SK-N-SH treated with all-trans-retinoic acid at 6 μM for 48 hours (cell line): ENCODE data around the gene IRS1.

Experiments used
- ARNTL ChIP-seq: fragments of 450-650 bp; formaldehyde crosslinking; IDR thresholded peaks from 2 replicates; pipeline ENCODE4 v1.5.0; 2020; ENCODE audit warnings: low read depth, mild to moderate bottlenecking, moderate library complexity, borderline replicate concordance
- CSDC2 ChIP-seq: fragments of 250-450 bp; sonication (Bioruptor Pico); IDR thresholded peaks from 2 replicates; pipeline ENCODE4 v1.5.0; 2020; ENCODE audit warnings: mild to moderate bottlenecking, moderate library complexity
- GLIS3 ChIP-seq: fragments of 250-450 bp; sonication (Bioruptor Pico); IDR thresholded peaks from 2 replicates; pipeline ENCODE4 v1.5.0; 2020; ENCODE audit warnings: mild to moderate bottlenecking, moderate library complexity
- POU6F1 ChIP-seq: fragments of 250-450 bp; sonication (Bioruptor Pico); IDR thresholded peaks from 2 replicates; pipeline ENCODE4 v1.8.0; 2021; ENCODE audit warnings: low read depth, mild to moderate bottlenecking, moderate library complexity, borderline replicate concordance
- RARB ChIP-seq: fragments of 250-450 bp; sonication (Bioruptor Pico); IDR thresholded peaks from 2 replicates; pipeline ENCODE4 v1.8.0; 2021; ENCODE audit warnings: mild to moderate bottlenecking, moderate library complexity
- TOX ChIP-seq: fragments of 250-450 bp; sonication (Bioruptor Pico); IDR thresholded peaks from 2 replicates; pipeline ENCODE4 v1.8.0; 2021; ENCODE audit warnings: mild to moderate bottlenecking, moderate library complexity, borderline replicate concordance
- ZFP3 ChIP-seq: fragments of 250-450 bp; sonication (Bioruptor Pico); IDR thresholded peaks from 2 replicates; pipeline ENCODE4 v1.5.0; 2020; ENCODE audit warnings: mild to moderate bottlenecking, moderate library complexity
- ZFP30 ChIP-seq: fragments of 450-650 bp; formaldehyde crosslinking; IDR thresholded peaks from 2 replicates; pipeline ENCODE4 v1.5.0; 2022; ENCODE audit warnings: mild to moderate bottlenecking, moderate library complexity

- TF ChIP-seq ZFP30 (CRISPR knock-in tag) (no peak), GLIS3 (CRISPR knock-in tag) (no peak), POU6F1 (CRISPR knock-in tag) (no peak), ZFP3 (CRISPR knock-in tag) (no peak), ARNTL (CRISPR knock-in tag) (no peak), CSDC2 (CRISPR knock-in tag) (no peak), TOX (no peak), RARB (no peak)
Measured at GRCh38 chr2:226759768-226760167, 39.9 kb downstream of the IRS1 start.
